Measurements from ENCODE around the gene ORMDL3. TPM values are rescaled to one million over a fixed set of nuclear protein-coding genes. Genes with fewer than 3 reads are reported as not detected.

The ORMDL3 gene
- total RNA-seq, 2 experiments from 2014 or later, result 62.6 to 65.9 TPM

DNA sequence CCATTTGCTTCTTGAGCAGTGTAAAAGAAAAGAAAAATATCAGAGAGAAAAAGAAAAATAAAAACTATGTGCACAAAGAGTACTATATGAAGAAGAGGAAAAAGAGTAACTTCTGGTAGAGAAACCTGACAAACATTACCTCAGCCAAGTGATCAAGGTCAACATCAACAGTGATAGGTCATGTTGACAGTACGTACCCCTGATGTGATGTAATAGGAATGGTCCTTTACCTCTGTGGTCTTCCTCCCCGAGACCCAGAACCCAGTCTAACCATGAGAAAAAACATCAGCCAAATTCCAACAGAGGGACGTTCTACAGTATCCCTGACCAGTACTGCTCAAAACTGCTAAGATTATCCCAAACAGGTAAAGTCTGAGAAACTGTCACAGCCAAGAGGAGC, 13.4 kb downstream of the ORMDL3 start:
- H3K9me2 ChIP-seq (ENCODE audit: insufficient read depth, low read length), result no peaks in the 10 kb centered on the region
- no peaks in the 10 kb centered on the region for H4K20me1 ChIP-seq (ENCODE audit: insufficient read depth, low read length)
- H3K27ac ChIP-seq (ENCODE audit: low read depth, low read length, poor library complexity, severe bottlenecking), result no peak overlapping the region
- no peak for DNase-seq (ENCODE audit: low spot score)
- no peak overlapping the region for H3K4me3 ChIP-seq (ENCODE audit: low read depth, low read length, poor library complexity, severe bottlenecking)
- ChIA-PET CTCF (ENCODE audit: unreplicated experiment) (no interaction called here), POLR2A (no interaction called here)
- H2AFZ ChIP-seq (ENCODE audit: low read length), result no peak overlapping the region
- intact Hi-C loops (cut with micrococcal nuclease; ENCODE audit: unreplicated experiment), result no loop called here
- H3K36me3 ChIP-seq (ENCODE audit: insufficient read depth, low read length), result peaks cover 65% of the 10 kb centered on the region
- no peaks in the 10 kb centered on the region for H3K79me2 ChIP-seq (ENCODE audit: insufficient read depth, low read depth, low read length)
- no TSS peak for BruUV-seq (replicated peaks)
- H3K9me3 ChIP-seq (ENCODE audit: low read length), result no peaks in the 10 kb centered on the region
- H3K4me1 ChIP-seq (ENCODE audit: insufficient read depth, low read length, poor library complexity, severe bottlenecking), result peaks cover 8% of the 10 kb centered on the region
- H3K4me2 ChIP-seq (ENCODE audit: low read length), result no peak overlapping the region
- no peak for TF ChIP-seq EZH2phosphoT487 (IDR thresholded peaks at IDR 0.05; ENCODE audit: borderline replicate concordance, low read depth, low read length)
- TF ChIP-seq, protein P1, sequence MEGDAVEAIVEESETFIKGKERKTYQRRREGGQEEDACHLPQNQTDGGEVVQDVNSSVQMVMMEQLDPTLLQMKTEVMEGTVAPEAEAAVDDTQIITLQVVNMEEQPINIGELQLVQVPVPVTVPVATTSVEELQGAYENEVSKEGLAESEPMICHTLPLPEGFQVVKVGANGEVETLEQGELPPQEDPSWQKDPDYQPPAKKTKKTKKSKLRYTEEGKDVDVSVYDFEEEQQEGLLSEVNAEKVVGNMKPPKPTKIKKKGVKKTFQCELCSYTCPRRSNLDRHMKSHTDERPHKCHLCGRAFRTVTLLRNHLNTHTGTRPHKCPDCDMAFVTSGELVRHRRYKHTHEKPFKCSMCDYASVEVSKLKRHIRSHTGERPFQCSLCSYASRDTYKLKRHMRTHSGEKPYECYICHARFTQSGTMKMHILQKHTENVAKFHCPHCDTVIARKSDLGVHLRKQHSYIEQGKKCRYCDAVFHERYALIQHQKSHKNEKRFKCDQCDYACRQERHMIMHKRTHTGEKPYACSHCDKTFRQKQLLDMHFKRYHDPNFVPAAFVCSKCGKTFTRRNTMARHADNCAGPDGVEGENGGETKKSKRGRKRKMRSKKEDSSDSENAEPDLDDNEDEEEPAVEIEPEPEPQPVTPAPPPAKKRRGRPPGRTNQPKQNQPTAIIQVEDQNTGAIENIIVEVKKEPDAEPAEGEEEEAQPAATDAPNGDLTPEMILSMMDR (conservative IDR thresholded peaks at IDR 0.05; ENCODE audit: low read length), result no peak

DNA sequence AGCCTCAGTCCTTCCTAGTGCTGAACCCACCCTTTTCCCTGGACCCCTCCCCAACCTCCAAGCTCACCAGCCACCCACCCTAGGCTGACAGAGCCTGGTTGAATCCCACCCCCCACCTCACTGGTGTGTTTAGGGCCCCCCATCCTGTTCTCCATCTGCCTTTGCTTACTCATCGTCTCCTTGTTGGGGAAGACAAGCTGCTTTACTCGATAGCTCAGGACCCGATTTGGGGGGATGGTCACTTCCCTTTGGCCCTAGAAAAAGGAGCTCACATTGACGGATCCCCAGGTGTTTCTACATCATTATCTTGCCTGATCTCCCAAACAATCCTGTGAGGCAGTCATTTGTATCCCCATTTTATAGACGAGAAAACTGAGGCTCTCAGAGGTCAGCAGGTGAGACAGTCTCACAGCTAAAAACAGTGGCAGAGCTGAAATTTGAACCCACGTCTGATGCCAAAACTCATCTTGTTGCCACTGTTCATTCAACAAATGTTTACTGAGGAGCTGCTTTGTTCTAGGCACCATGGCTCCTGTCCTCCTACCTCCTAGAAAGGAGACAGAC, 18.5 kb downstream of the ORMDL3 start:
- ChIA-PET POLR2A (interaction anchor here (0.9 to 1.2 kb wide), 2 partner anchors 14 to 17 kb away, joined by 3 to 5 read pairs; no protein-coding TSS in a partner anchor), CTCF (ENCODE audit: unreplicated experiment) (no interaction called here)
- H3K4me2 ChIP-seq (ENCODE audit: low read length), result no peak overlapping the region
- no peak overlapping the region for H3K27ac ChIP-seq (ENCODE audit: low read depth, low read length, poor library complexity, severe bottlenecking)
- no peaks in the 10 kb centered on the region for H4K20me1 ChIP-seq (ENCODE audit: insufficient read depth, low read length)
- H3K4me1 ChIP-seq (ENCODE audit: insufficient read depth, low read length, poor library complexity, severe bottlenecking), result no peaks in the 10 kb centered on the region
- intact Hi-C loops (cut with micrococcal nuclease; ENCODE audit: unreplicated experiment), result no loop called here
- H3K4me3 ChIP-seq (ENCODE audit: low read depth, low read length, poor library complexity, severe bottlenecking), result no peak overlapping the region
- no TSS peak for BruUV-seq (replicated peaks)
- no peak for TF ChIP-seq EZH2phosphoT487 (IDR thresholded peaks at IDR 0.05; ENCODE audit: borderline replicate concordance, low read depth, low read length)
- TF ChIP-seq, protein P1 (conservative IDR thresholded peaks at IDR 0.05; ENCODE audit: low read length), result no peak
- H3K79me2 ChIP-seq (ENCODE audit: insufficient read depth, low read depth, low read length), result no peaks in the 10 kb centered on the region
- H2AFZ ChIP-seq (ENCODE audit: low read length), result no peak overlapping the region
- DNase-seq (ENCODE audit: low spot score), result no peak
- no peaks in the 10 kb centered on the region for H3K9me3 ChIP-seq (ENCODE audit: low read length)
- no peaks in the 10 kb centered on the region for H3K9me2 ChIP-seq (ENCODE audit: insufficient read depth, low read length)
- peaks cover 53% of the 10 kb centered on the region for H3K36me3 ChIP-seq (ENCODE audit: insufficient read depth, low read length)

DNA sequence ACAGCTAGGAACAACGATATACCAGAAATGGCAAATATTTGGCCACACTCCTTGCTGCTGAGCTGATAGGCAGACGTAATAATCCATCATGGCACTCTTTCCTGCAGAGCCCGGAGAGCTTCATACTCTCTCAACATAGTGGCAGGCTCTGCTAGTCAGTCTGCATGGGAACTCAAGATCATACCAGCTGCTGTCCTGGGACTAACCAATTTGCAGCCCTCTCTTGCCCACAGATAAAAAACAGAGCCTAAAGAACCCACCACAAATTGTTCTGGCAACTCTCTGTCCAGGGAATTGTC, 22.5 kb downstream of the ORMDL3 start:
- no TSS peak for BruUV-seq (replicated peaks)
- Histone ChIP-seq H3K4me1 (ENCODE audit: insufficient read depth, low read length, poor library complexity, severe bottlenecking) (no peaks in the 10 kb centered on the region), H4K20me1 (ENCODE audit: insufficient read depth, low read length) (no peaks in the 10 kb centered on the region), H3K36me3 (ENCODE audit: insufficient read depth, low read length) (peaks cover 41% of the 10 kb centered on the region), H3K9me2 (ENCODE audit: insufficient read depth, low read length) (no peaks in the 10 kb centered on the region), H3K4me2 (ENCODE audit: low read length) (no peak overlapping the region), H3K9me3 (ENCODE audit: low read length) (no peaks in the 10 kb centered on the region), H3K4me3 (ENCODE audit: low read depth, low read length, poor library complexity, severe bottlenecking) (no peak overlapping the region), H3K27ac (ENCODE audit: low read depth, low read length, poor library complexity, severe bottlenecking) (no peak overlapping the region), H2AFZ (ENCODE audit: low read length) (no peak overlapping the region), H3K79me2 (ENCODE audit: insufficient read depth, low read depth, low read length) (no peaks in the 10 kb centered on the region)
- no peak for DNase-seq (ENCODE audit: low spot score)
- intact Hi-C loops (cut with micrococcal nuclease; ENCODE audit: unreplicated experiment), result no loop called here
- ChIA-PET CTCF (ENCODE audit: unreplicated experiment) (no interaction called here), POLR2A (interaction anchor here (0.5 kb wide), 1 partner anchor 458 kb away, joined by 4 read pairs; no protein-coding TSS in a partner anchor)
- no peak for TF ChIP-seq EZH2phosphoT487 (IDR thresholded peaks at IDR 0.05; ENCODE audit: borderline replicate concordance, low read depth, low read length)
- TF ChIP-seq, protein P1 (conservative IDR thresholded peaks at IDR 0.05; ENCODE audit: low read length), result no peak
